HEK293T (cell line): ENCODE measurements around the gene RTP5.

Experiments used
- CTCF ChIA-PET: fragments of 350-600 bp; formaldehyde crosslinking; extraction: SDS; loops from one replicate; lab custom pipeline; 2021; ENCODE audit warnings: antibody characterized with exemption, inconsistent platforms; lab: Yijun Ruan, JAX
- POLR2A ChIA-PET: fragments of 350-600 bp; formaldehyde crosslinking; extraction: SDS; loops from one replicate; lab custom pipeline; 2020; ENCODE audit warnings: antibody characterized with exemption, inconsistent platforms; lab: Yijun Ruan, JAX
- DNase-seq: peaks from one replicate; pipeline ENCODE4 v3.0.0; 2012; ENCODE audit warnings: mixed read lengths; ENCODE audit errors: extremely low spot score
- ARNT ChIP-seq: fragments of 450-650 bp; IDR thresholded peaks from 2 replicates; pipeline ENCODE4 v1.6.1; 2017; ENCODE audit warnings: mild to moderate bottlenecking
- BHLHE40 ChIP-seq: fragments of 450-650 bp; IDR thresholded peaks from 2 replicates; pipeline ENCODE4 v1.6.1; 2016; ENCODE audit warnings: mild to moderate bottlenecking, moderate library complexity, borderline replicate concordance
- CTBP1 ChIP-seq: fragments of 450-650 bp; IDR thresholded peaks from 2 replicates; pipeline ENCODE4 v1.6.1; 2016; ENCODE audit warnings: borderline replicate concordance
- ELF4 ChIP-seq: fragments of 450-650 bp; IDR thresholded peaks from 2 replicates; pipeline ENCODE4 v1.6.1; 2017; ENCODE audit warnings: antibody characterized with exemption
- FOXA1 ChIP-seq: fragments of 450-650 bp; IDR thresholded peaks from 2 replicates; pipeline ENCODE4 v1.6.1; 2016; ENCODE audit warnings: mild to moderate bottlenecking
- FOXK2 ChIP-seq: fragments of 450-650 bp; IDR thresholded peaks from 2 replicates; pipeline ENCODE4 v1.6.1; 2016; ENCODE audit warnings: mild to moderate bottlenecking
- FOXM1 ChIP-seq: fragments of 450-650 bp; IDR thresholded peaks from 2 replicates; pipeline ENCODE4 v1.6.1; 2017; ENCODE audit warnings: mild to moderate bottlenecking, borderline replicate concordance
- HDGF ChIP-seq: fragments of 450-650 bp; IDR thresholded peaks from 2 replicates; pipeline ENCODE4 v1.6.1; 2017; ENCODE audit warnings: antibody characterized with exemption, borderline replicate concordance
- L3MBTL2 ChIP-seq: fragments of 450-650 bp; conservative IDR thresholded peaks from 2 replicates; pipeline ENCODE4 v1.6.1; 2016; ENCODE audit warnings: mild to moderate bottlenecking
- LEF1 ChIP-seq: fragments of 450-650 bp; IDR thresholded peaks from 2 replicates; pipeline ENCODE4 v1.6.1; 2017; ENCODE audit warnings: mild to moderate bottlenecking, borderline replicate concordance
- NFRKB ChIP-seq: fragments of 450-650 bp; IDR thresholded peaks from 2 replicates; pipeline ENCODE4 v1.6.1; 2016; ENCODE audit warnings: mild to moderate bottlenecking, moderate library complexity
- PKNOX1 ChIP-seq: fragments of 450-650 bp; IDR thresholded peaks from 2 replicates; pipeline ENCODE4 v1.6.1; 2016
- SP1 ChIP-seq: fragments of 450-650 bp; IDR thresholded peaks from 2 replicates; pipeline ENCODE4 v1.6.1; 2017
- SUZ12 ChIP-seq: fragments of 450-650 bp; IDR thresholded peaks from 2 replicates; pipeline ENCODE4 v1.6.1; 2016; ENCODE audit warnings: mild to moderate bottlenecking
- TARDBP ChIP-seq: fragments of 450-650 bp; IDR thresholded peaks from 2 replicates; pipeline ENCODE4 v1.6.1; 2016
- ZNF384 ChIP-seq: fragments of 450-650 bp; IDR thresholded peaks from 2 replicates; pipeline ENCODE4 v1.6.1; 2016

Gene RTP5

GRCh38 chr2:241862093-241862492 lies 7.4 kb upstream of the RTP5 start:
- ChIA-PET POLR2A (no interaction called here), CTCF (no interaction called here)
- DNase-seq, result no peak
- TF ChIP-seq L3MBTL2 (no peak), BHLHE40 (no peak), ELF4 (no peak), FOXK2 (no peak), ZNF384 (no peak), SUZ12 (no peak), HDGF (no peak), CTBP1 (no peak), FOXM1 (no peak), NFRKB (no peak), TARDBP (no peak), FOXA1 (no peak), ARNT (no peak)

- POLR2A ChIA-PET, result no interaction called here
- CTCF ChIA-PET, result no interaction called here
- TF ChIP-seq FOXK2 (no peak), PKNOX1 (no peak), FOXA1 (no peak), ZNF384 (no peak), SP1 (no peak), BHLHE40 (no peak), TARDBP (no peak), HDGF (no peak), FOXM1 (no peak), CTBP1 (no peak), ELF4 (no peak), SUZ12 (no peak), LEF1 (no peak)
- no peak for DNase-seq
These were observed 6.6 kb upstream of the RTP5 start for GRCh38 chr2:241862775-241863535.

- CTCF ChIA-PET, result no interaction called here
- no peak for DNase-seq
- TF ChIP-seq L3MBTL2 (no peak), PKNOX1 (no peak), FOXK2 (no peak), CTBP1 (no peak), ARNT (no peak), ELF4 (no peak), SP1 (no peak), NFRKB (no peak), BHLHE40 (no peak), LEF1 (no peak), HDGF (no peak), FOXA1 (no peak), SUZ12 (no peak)
- POLR2A ChIA-PET, result no interaction called here
These were observed 6.0 kb upstream of the RTP5 start for GRCh38 chr2:241863536-241863954.

GRCh38 chr2:241864168-241864849 lies 5.2 kb upstream of the RTP5 start:
- TF ChIP-seq FOXK2 (no peak), SUZ12 (no peak), SP1 (no peak), FOXM1 (no peak), ELF4 (no peak), LEF1 (no peak)
- ChIA-PET CTCF (no interaction called here), POLR2A (no interaction called here)
- DNase-seq, result no peak

- no peak for DNase-seq
- CTCF ChIA-PET, result no interaction called here
- POLR2A ChIA-PET, result no interaction called here
- TF ChIP-seq NFRKB, result no peak
- TF ChIP-seq FOXM1, result no peak
- no peak for TF ChIP-seq SUZ12
- no peak for TF ChIP-seq CTBP1
These were observed 4.7 kb upstream of the RTP5 start for GRCh38 chr2:241864850-241865213.

- ChIA-PET CTCF (no interaction called here), POLR2A (no interaction called here)
- DNase-seq, result no peak
- no peak for TF ChIP-seq LEF1
- no peak for TF ChIP-seq ZNF384
- TF ChIP-seq PKNOX1, result no peak
- TF ChIP-seq NFRKB, result no peak
- no peak for TF ChIP-seq BHLHE40
- TF ChIP-seq HDGF, result no peak
- TF ChIP-seq SP1, result no peak
- TF ChIP-seq FOXA1, result no peak
- no peak for TF ChIP-seq FOXK2
- no peak for TF ChIP-seq FOXM1
- TF ChIP-seq CTBP1, result no peak
- TF ChIP-seq ARNT, result no peak
- TF ChIP-seq TARDBP, result no peak
- TF ChIP-seq SUZ12, result no peak
- no peak for TF ChIP-seq L3MBTL2
- no peak for TF ChIP-seq ELF4
These were observed 4.0 kb upstream of the RTP5 start for GRCh38 chr2:241865416-241865956.
